GM19043 (cell line): ENCODE measurements around the gene DOCK6.

Source experiments
- ATAC-seq: cut with Tn5 transposase; IDR thresholded peaks from one replicate; pipeline ENCODE4 v1.9.1; 2021; ENCODE audit warnings: low read depth; ENCODE audit not compliant: unreplicated experiment

DOCK6 gene

GRCh38 chr19:11279505-11280236 is 17.3 kb upstream of the DOCK6 start:
- ATAC-seq: no peak

- no peak for ATAC-seq
These were observed 16.3 kb upstream of the DOCK6 start for GRCh38 chr19:11278670-11279069.

- no peak for ATAC-seq
These were observed 12.3 kb upstream of the DOCK6 start for GRCh38 chr19:11274533-11275086.

- ATAC-seq: no peak
These were observed 11.7 kb upstream of the DOCK6 start for GRCh38 chr19:11273989-11274388.

GRCh38 chr19:11273296-11273695 is 11.0 kb upstream of the DOCK6 start:
- ATAC-seq: no peak

- no peak for ATAC-seq
These were observed 7.1 kb upstream of the DOCK6 start for GRCh38 chr19:11269408-11269807.

- ATAC-seq: no peak
These were observed 6.5 kb upstream of the DOCK6 start for GRCh38 chr19:11268783-11269267.

GRCh38 chr19:11267316-11268085 is 5.2 kb upstream of the DOCK6 start:
- no peak for ATAC-seq

GRCh38 chr19:11265785-11266236 is 3.5 kb upstream of the DOCK6 start:
- no peak for ATAC-seq

GRCh38 chr19:11265177-11265784 is 3.0 kb upstream of the DOCK6 start:
- ATAC-seq: no peak

- ATAC-seq: no peak
These were observed 2.3 kb upstream of the DOCK6 start for GRCh38 chr19:11264452-11265176.

- no peak for ATAC-seq
These were observed 1.4 kb upstream of the DOCK6 start for GRCh38 chr19:11263726-11264125.

- ATAC-seq: no peak
These were observed 823 bp downstream of the DOCK6 start for GRCh38 chr19:11261431-11261970.

GRCh38 chr19:11260996-11261395 is 1.3 kb downstream of the DOCK6 start:
- ATAC-seq: no peak

- no peak for ATAC-seq
These were observed 4.4 kb downstream of the DOCK6 start for GRCh38 chr19:11257846-11258380.

GRCh38 chr19:11256189-11256588 is 6.1 kb downstream of the DOCK6 start:
- no peak for ATAC-seq

GRCh38 chr19:11254666-11255065 is 7.7 kb downstream of the DOCK6 start:
- ATAC-seq: no peak

- ATAC-seq: no peak
These were observed 9.5 kb downstream of the DOCK6 start for GRCh38 chr19:11252665-11253355.

- ATAC-seq: no peak
These were observed 10.5 kb downstream of the DOCK6 start for GRCh38 chr19:11251650-11252314.
